Erythroblast (primary cell): ENCODE results near the gene LPAR5.

Experiments
- GATA1 ChIP-seq: IDR thresholded peaks from 2 replicates; pipeline ENCODE4 v1.6.1; 2011; ENCODE audit warnings: low read depth, mild to moderate bottlenecking, control low read depth, low read length, moderate library complexity
- POLR2A ChIP-seq: IDR thresholded peaks from 2 replicates; pipeline ENCODE4 v1.6.1; 2011; ENCODE audit warnings: mild to moderate bottlenecking, low read length

DNA sequence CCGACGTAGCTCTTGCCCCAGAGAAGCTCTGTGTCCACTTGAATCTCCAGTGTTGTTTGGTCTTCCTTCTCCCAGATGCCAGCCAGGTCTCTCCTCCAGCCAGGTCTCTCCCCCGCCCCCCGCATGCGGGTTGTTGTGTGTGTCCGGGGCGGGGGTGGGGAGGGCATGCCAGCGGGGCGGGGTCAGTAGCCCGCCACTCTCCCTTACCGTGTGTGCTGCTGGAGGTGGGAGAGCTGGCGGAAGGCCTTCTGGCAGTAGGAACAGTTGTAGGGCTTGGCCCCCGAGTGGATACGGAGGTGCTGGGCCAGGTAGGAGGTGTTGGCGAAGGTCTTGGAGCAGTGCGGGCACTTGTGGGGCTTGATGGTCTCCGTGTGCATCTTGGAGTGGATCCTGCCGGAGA lies 36.4 kb upstream of the LPAR5 start:
- TF ChIP-seq POLR2A (no peak), GATA1 (no peak)
